Hepatic stellate cell (primary cell): ENCODE results near the gene CDKN2AIPNL.

Source experiments
- DNase-seq: peaks from one replicate; pipeline ENCODE4 v3.0.0; 2011; ENCODE audit warnings: low spot score

The CDKN2AIPNL gene

GRCh38 chr5:134411546-134412266, at the start of gene CDKN2AIPNL:
TSS of gene CDKN2AIPNL (minus strand) at chr5:134411881. CDS start at chr5:134411854, 27 bp downstream.
- DNase-seq, result peak; percentile 93

- DNase-seq, result no peak
Observed at GRCh38 chr5:134460551-134460950, 48.9 kb upstream of the CDKN2AIPNL start.

- no peak for DNase-seq
Observed at GRCh38 chr5:134459491-134459890, 47.8 kb upstream of the CDKN2AIPNL start.

GRCh38 chr5:134459010-134459403, 47.3 kb upstream of the CDKN2AIPNL start:
- DNase-seq, result no peak

GRCh38 chr5:134458234-134459009, 46.7 kb upstream of the CDKN2AIPNL start:
- DNase-seq, result no peak

GRCh38 chr5:134457801-134458200, 46.1 kb upstream of the CDKN2AIPNL start:
- no peak for DNase-seq

- DNase-seq, result no peak
Observed at GRCh38 chr5:134456825-134457224, 45.1 kb upstream of the CDKN2AIPNL start.

GRCh38 chr5:134455466-134455865, 43.8 kb upstream of the CDKN2AIPNL start:
- no peak for DNase-seq

GRCh38 chr5:134453016-134453415, 41.3 kb upstream of the CDKN2AIPNL start:
- no peak for DNase-seq

- peak; percentile 84 for DNase-seq
Observed at GRCh38 chr5:134451936-134452505, 40.3 kb upstream of the CDKN2AIPNL start.

- no peak for DNase-seq
Observed at GRCh38 chr5:134451225-134451935, 39.7 kb upstream of the CDKN2AIPNL start.

GRCh38 chr5:134450374-134450773, 38.7 kb upstream of the CDKN2AIPNL start:
- no peak for DNase-seq

- DNase-seq, result no peak
Observed at GRCh38 chr5:134449167-134449566, 37.5 kb upstream of the CDKN2AIPNL start.

GRCh38 chr5:134447815-134448520, 36.3 kb upstream of the CDKN2AIPNL start:
- DNase-seq, result no peak

GRCh38 chr5:134446938-134447337, 35.3 kb upstream of the CDKN2AIPNL start:
- DNase-seq, result no peak

- DNase-seq, result no peak
Observed at GRCh38 chr5:134445856-134446818, 34.5 kb upstream of the CDKN2AIPNL start.

- DNase-seq, result no peak
Observed at GRCh38 chr5:134444941-134445471, 33.3 kb upstream of the CDKN2AIPNL start.

GRCh38 chr5:134440201-134440755, 28.6 kb upstream of the CDKN2AIPNL start:
- no peak for DNase-seq

- peak; percentile 80 for DNase-seq
Observed at GRCh38 chr5:134439210-134439654, 27.6 kb upstream of the CDKN2AIPNL start.

GRCh38 chr5:134438721-134439123, 27.0 kb upstream of the CDKN2AIPNL start:
- DNase-seq, result no peak
